GM19099 (cell line): ENCODE data around the gene CTNNA3.

Experiments used
- POLR2A ChIP-seq: IDR thresholded peaks from 3 replicates; pipeline ENCODE4 v1.6.1; 2011; ENCODE audit warnings: low read depth; ENCODE audit not compliant: insufficient read length; ENCODE audit errors: extremely low read depth

The CTNNA3 gene

DNA sequence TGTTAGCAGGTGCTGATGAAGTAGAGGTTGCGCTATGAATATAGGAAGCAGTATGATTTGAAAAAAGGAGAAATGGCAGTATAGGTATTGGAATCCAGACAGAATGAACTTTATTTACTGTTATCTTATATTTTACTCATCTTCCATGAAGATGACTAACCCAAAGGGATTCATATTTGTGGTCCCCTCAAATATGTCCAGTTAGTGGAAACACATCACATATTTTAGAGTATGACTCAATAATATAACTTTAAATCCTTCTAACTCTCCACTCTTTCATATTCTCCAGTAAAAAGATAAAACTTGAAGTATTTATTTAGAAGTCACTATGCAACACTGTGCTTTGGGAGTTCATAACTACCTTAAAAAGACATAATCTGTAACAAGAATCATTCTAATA is 1056.6 kb downstream of the CTNNA3 start:
- no peak for TF ChIP-seq POLR2A

DNA sequence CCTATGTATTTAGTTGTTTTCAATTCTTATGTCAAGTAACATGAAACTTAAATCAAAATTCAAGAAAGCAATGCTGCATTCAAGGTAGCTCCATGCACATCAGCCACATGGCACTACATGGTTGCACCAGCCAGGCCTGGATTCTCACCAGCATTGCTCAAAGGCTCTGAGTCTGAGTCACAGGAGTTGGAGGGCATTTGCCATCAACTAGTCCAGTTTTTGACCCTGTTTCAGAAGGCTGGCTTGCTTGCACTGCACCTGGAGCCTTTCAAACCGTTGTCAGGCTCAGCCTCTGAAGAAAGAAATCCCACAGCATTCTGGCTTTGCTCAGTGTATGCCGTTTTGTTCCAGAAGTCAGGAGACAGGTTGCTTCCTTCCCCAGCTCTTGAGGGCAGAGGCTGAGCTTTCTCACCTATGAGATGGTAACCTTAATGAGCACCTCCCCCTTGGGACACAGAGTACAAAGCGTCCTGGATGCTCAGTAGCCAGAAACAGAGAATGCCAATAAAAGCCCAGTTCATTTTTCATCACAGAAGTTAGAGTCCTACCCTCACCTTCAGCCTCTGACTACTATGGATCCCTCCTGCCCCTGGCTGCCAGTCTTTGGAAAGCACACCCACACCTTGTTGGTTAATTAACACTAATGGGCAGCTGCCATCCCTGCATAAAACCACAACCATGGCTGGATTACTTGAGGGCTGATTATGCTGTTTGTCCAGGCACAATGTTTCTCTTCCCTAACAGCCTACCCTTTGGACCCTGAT is 1058.5 kb downstream of the CTNNA3 start:
- no peak for TF ChIP-seq POLR2A

GRCh38 chr10:66629996-66630395 is 1066.0 kb downstream of the CTNNA3 start:
- TF ChIP-seq POLR2A = no peak

- no peak for TF ChIP-seq POLR2A
Observed at GRCh38 chr10:66627156-66627555, 1068.8 kb downstream of the CTNNA3 start.

- TF ChIP-seq POLR2A = no peak
Observed at GRCh38 chr10:66625709-66626590, 1070.0 kb downstream of the CTNNA3 start.

GRCh38 chr10:66622050-66622449 is 1073.9 kb downstream of the CTNNA3 start:
- TF ChIP-seq POLR2A = no peak

GRCh38 chr10:66604195-66604594 is 1091.8 kb downstream of the CTNNA3 start:
- TF ChIP-seq POLR2A = no peak

- TF ChIP-seq POLR2A = no peak
Observed at GRCh38 chr10:66591865-66592264, 1104.1 kb downstream of the CTNNA3 start.

- no peak for TF ChIP-seq POLR2A
Observed at GRCh38 chr10:66587680-66588050, 1108.3 kb downstream of the CTNNA3 start.

- TF ChIP-seq POLR2A = no peak
Observed at GRCh38 chr10:66586897-66587679, 1108.9 kb downstream of the CTNNA3 start.

DNA sequence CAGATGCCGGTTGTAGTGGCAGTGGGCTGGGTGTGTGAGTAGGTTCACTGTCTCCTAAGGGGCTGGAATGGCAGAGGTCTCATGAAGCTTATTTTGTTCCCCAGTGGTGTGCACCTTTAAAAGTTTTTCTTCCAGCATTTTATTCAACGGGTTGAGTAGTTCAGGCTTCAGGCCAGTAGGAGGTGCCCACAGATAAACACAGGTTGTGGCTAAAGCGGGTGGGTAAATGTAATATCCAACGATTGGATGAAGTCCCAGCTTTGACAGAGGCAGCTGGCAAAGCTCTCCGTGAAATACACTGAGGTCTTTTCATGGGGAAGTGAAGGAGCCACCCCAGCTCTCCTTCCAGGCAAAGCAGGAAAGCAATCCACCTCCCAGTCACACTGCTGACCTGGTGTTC is 1109.9 kb downstream of the CTNNA3 start:
- no peak for TF ChIP-seq POLR2A

GRCh38 chr10:66575251-66575855 is 1120.6 kb downstream of the CTNNA3 start:
- TF ChIP-seq POLR2A = no peak

DNA sequence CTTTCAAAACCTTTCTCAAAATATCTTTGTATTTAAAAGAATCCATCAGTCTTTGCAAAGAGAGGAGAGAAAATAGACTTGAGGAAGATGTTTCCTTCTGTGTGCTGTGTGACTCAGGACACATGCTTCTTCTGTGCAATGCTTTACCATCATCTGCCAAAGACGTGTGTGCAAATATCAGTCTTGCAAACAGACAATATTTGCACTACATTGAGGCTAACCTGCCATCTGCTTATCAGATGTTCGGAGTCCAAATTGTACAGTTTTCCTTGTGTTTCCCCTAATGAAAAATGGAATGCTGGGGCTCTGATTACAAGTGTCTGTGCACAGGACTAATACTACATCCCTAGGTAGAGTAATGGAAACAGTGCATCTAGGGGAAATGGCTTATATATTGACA is 1123.3 kb downstream of the CTNNA3 start:
- TF ChIP-seq POLR2A = no peak

DNA sequence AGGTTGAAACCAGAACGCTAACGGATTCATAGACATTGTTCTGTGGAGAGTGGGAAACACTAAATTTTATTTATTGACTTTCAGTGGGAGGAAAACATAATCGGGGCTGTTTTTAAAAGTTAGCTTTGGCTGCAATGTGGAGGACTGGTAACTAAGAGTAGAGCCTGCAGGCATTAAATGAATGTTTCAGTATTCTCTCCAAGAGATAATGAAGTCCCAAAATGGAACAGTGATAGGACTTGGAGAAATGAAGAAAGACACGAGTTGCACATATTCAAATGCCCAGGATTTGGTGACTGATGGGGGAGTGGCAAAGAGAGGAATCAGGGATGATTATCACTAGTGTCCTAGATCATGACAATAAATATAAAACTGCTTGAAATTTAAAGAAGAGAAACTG is 1130.0 kb downstream of the CTNNA3 start:
- TF ChIP-seq POLR2A = no peak

DNA sequence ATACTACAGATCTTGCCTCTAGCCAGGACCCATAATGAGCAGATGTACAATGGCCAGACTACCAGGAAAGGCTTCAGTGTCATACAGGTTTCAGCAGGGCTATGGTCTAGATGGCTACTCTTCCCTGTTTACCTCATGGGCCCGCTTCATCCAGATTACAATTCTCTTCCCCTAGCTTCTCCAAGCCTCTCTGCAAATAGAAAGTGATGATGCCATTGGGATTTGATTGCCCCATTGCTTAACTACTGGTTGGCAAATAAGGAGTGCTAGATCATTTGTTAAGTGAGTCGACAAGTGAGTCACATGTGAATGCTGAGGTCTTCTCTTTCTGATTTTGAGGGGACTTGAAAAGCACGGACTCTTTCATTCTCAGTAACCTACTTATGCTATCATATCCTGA is 1131.7 kb downstream of the CTNNA3 start:
- TF ChIP-seq POLR2A = no peak
